ENCODE results near the gene SLC25A21.

Gene SLC25A21

GRCh38 chr14:36684946-36685345, 487.5 kb downstream of the SLC25A21 start:
- H3F3A ChIP-seq (ENCODE audit: control insufficient read depth, insufficient read depth): no peaks in the 10 kb centered on the region
- no peaks in the 10 kb centered on the region for H3K4me1 ChIP-seq (ENCODE audit: control insufficient read depth, low read length)
- H3K79me2 ChIP-seq (ENCODE audit: control insufficient read depth, low read length): no peaks in the 10 kb centered on the region
- H3K9me3 ChIP-seq (ENCODE audit: control insufficient read depth, insufficient read depth, low read length): no peaks in the 10 kb centered on the region
- no peak overlapping the region for H3K27ac ChIP-seq (ENCODE audit: low read depth, low read length)
- no peaks in the 10 kb centered on the region for H3K9me2 ChIP-seq (replicated peaks; ENCODE audit: control insufficient read depth, low read length)
- H4K20me1 ChIP-seq (ENCODE audit: control insufficient read depth, insufficient read depth, low read depth, low read length): no peaks in the 10 kb centered on the region
- no peaks in the 10 kb centered on the region for H3K27me3 ChIP-seq (ENCODE audit: control insufficient read depth, low read length)
- H3K4me3 ChIP-seq (ENCODE audit: low read length): no peak overlapping the region
- no peaks in the 10 kb centered on the region for H3K36me3 ChIP-seq (ENCODE audit: control insufficient read depth, low read length)
- TF ChIP-seq CTCF (IDR thresholded peaks at IDR 0.05; ENCODE audit: low read depth, low read length, poor library complexity, severe bottlenecking): no peak
- TF ChIP-seq EZH2phosphoT487 (IDR thresholded peaks at IDR 0.05; ENCODE audit: borderline replicate concordance, low read length): no peak
- no peak overlapping the region for H3K4me2 ChIP-seq (ENCODE audit: low read length)

- H3K9me3 ChIP-seq (ENCODE audit: control insufficient read depth, insufficient read depth, low read length): no peaks in the 10 kb centered on the region
- no peaks in the 10 kb centered on the region for H3K9me2 ChIP-seq (replicated peaks; ENCODE audit: control insufficient read depth, low read length)
- H4K20me1 ChIP-seq (ENCODE audit: control insufficient read depth, insufficient read depth, low read depth, low read length): no peaks in the 10 kb centered on the region
- H3K36me3 ChIP-seq (ENCODE audit: control insufficient read depth, low read length): no peaks in the 10 kb centered on the region
- no peaks in the 10 kb centered on the region for H3K27me3 ChIP-seq (ENCODE audit: control insufficient read depth, low read length)
- H3K4me2 ChIP-seq (ENCODE audit: low read length): no peak overlapping the region
- H3K79me2 ChIP-seq (ENCODE audit: control insufficient read depth, low read length): no peaks in the 10 kb centered on the region
- no peak for TF ChIP-seq CTCF (IDR thresholded peaks at IDR 0.05; ENCODE audit: low read depth, low read length, poor library complexity, severe bottlenecking)
- TF ChIP-seq EZH2phosphoT487 (IDR thresholded peaks at IDR 0.05; ENCODE audit: borderline replicate concordance, low read length): no peak
- H3K27ac ChIP-seq (ENCODE audit: low read depth, low read length): no peak overlapping the region
- no peak overlapping the region for H3K4me3 ChIP-seq (ENCODE audit: low read length)
- no peaks in the 10 kb centered on the region for H3F3A ChIP-seq (ENCODE audit: control insufficient read depth, insufficient read depth)
- H3K4me1 ChIP-seq (ENCODE audit: control insufficient read depth, low read length): no peaks in the 10 kb centered on the region
Observed at GRCh38 chr14:36683083-36683724, 489.2 kb downstream of the SLC25A21 start.

GRCh38 chr14:36682338-36682737, 490.1 kb downstream of the SLC25A21 start:
- Histone ChIP-seq H3K79me2 (ENCODE audit: control insufficient read depth, low read length) (no peaks in the 10 kb centered on the region), H3K27ac (ENCODE audit: low read depth, low read length) (no peak overlapping the region), H3K4me1 (ENCODE audit: control insufficient read depth, low read length) (no peaks in the 10 kb centered on the region), H3K27me3 (ENCODE audit: control insufficient read depth, low read length) (no peaks in the 10 kb centered on the region), H4K20me1 (ENCODE audit: control insufficient read depth, insufficient read depth, low read depth, low read length) (no peaks in the 10 kb centered on the region), H3K4me3 (ENCODE audit: low read length) (no peak overlapping the region), H3K9me3 (ENCODE audit: control insufficient read depth, insufficient read depth, low read length) (no peaks in the 10 kb centered on the region), H3K36me3 (ENCODE audit: control insufficient read depth, low read length) (no peaks in the 10 kb centered on the region), H3K4me2 (ENCODE audit: low read length) (no peak overlapping the region), H3K9me2 (replicated peaks; ENCODE audit: control insufficient read depth, low read length) (no peaks in the 10 kb centered on the region), H3F3A (ENCODE audit: control insufficient read depth, insufficient read depth) (no peaks in the 10 kb centered on the region)
- TF ChIP-seq CTCF (IDR thresholded peaks at IDR 0.05; ENCODE audit: low read depth, low read length, poor library complexity, severe bottlenecking): no peak

All from DOHH2 (cell line).